A549 (cell line): Measurements from ENCODE around the gene ACP3. TPM values are rescaled to one million over a fixed set of nuclear protein-coding genes. Genes with fewer than 3 reads are reported as not detected.

ENCODE experiments used
- ATAC-seq, 2 experiments: fragments of 200-7000 bp in 1 of 2; fragments of >200 bp in 1 of 2; cut with Nextera tagmentation in 1 of 2; cut with Tn5 transposase in 1 of 2; 3 replicates each; pipeline versions ENCODE4 v1.8.0 to v1.9.1; 2018 to 2020; ENCODE audit warnings: mild to moderate bottlenecking in 1 of 2, moderate library complexity in 1 of 2
- CTCF ChIA-PET: fragments of 300-600 bp; sonication (Branson Sonifier 250); formaldehyde crosslinking; extraction: SDS; loops from one replicate; lab custom pipeline; 2021; ENCODE audit warnings: antibody characterized with exemption, inconsistent platforms; lab: Yijun Ruan, JAX
- POLR2A ChIA-PET: fragments of 350-600 bp; formaldehyde crosslinking; extraction: SDS; loops from one replicate; lab custom pipeline; 2021; ENCODE audit warnings: antibody characterized with exemption, inconsistent platforms; lab: Yijun Ruan, JAX
- DNase-seq, 2 experiments: peaks; one replicate each; pipeline versions ENCODE4 v3.0.0 to v3.0.0-alpha.2; 2011 to 2016; ENCODE audit warnings: low read depth in 1 of 2, low spot score in 1 of 2
- FAIRE-seq: peaks from 2 replicates; lab custom pipeline; 2011; peaks lifted over from hg19 to GRCh38; lab: Jason Lieb, UNC
- H3K27ac ChIP-seq, 2 experiments: fragments of >200 bp; sonication (Bioruptor Twin); formaldehyde crosslinking; 3 replicates each; pipeline ENCODE4 v1.5.1; 2016 to 2017
- H3K4me1 ChIP-seq: fragments of >200 bp; sonication (Bioruptor Twin); formaldehyde crosslinking; 3 replicates; pipeline ENCODE4 v1.6.1; 2016
- H3K4me2 ChIP-seq: fragments of >200 bp; sonication (Bioruptor Twin); formaldehyde crosslinking; 3 replicates; pipeline ENCODE4 v1.6.1; 2016
- H3K4me3 ChIP-seq: fragments of >200 bp; sonication (Bioruptor Twin); formaldehyde crosslinking; 3 replicates; pipeline ENCODE4 v1.5.1; 2016
- H3K9me3 ChIP-seq: fragments of >200 bp; sonication (Bioruptor Twin); formaldehyde crosslinking; 3 replicates; pipeline ENCODE4 v1.6.1; 2016
- ATOH8 ChIP-seq: fragments of 250-450 bp; sonication (Bioruptor Pico); IDR thresholded peaks from 2 replicates; pipeline ENCODE4 v1.5.0; 2020; ENCODE audit warnings: low read depth, mild to moderate bottlenecking, moderate library complexity
- BCL3 ChIP-seq: fragments of >200 bp; sonication (Bioruptor Twin); formaldehyde crosslinking; IDR thresholded peaks from 3 replicates; pipeline ENCODE4 v1.6.1; 2016
- CBX2 ChIP-seq: fragments of 200-600 bp; sonication (generic); IDR thresholded peaks from 2 replicates; pipeline ENCODE4 v1.6.1; 2016; ENCODE audit warnings: low read depth, mild to moderate bottlenecking, borderline replicate concordance
- FOXS1 ChIP-seq: fragments of 250-450 bp; sonication (Bioruptor Pico); IDR thresholded peaks from 2 replicates; pipeline ENCODE4 v1.5.0; 2020; ENCODE audit warnings: mild to moderate bottlenecking, moderate library complexity
- HDAC2 ChIP-seq: fragments of 200-600 bp; sonication (generic); IDR thresholded peaks from 2 replicates; pipeline ENCODE4 v1.6.1; 2016
- HES2 ChIP-seq: fragments of >200 bp; sonication (Bioruptor Twin); formaldehyde crosslinking; IDR thresholded peaks from 2 replicates; pipeline ENCODE4 v1.6.1; 2016
- HEYL ChIP-seq: fragments of 250-450 bp; sonication (Bioruptor Pico); IDR thresholded peaks from 2 replicates; pipeline ENCODE4 v1.8.0; 2021; ENCODE audit warnings: mild to moderate bottlenecking, moderate library complexity
- HOXB13 ChIP-seq: fragments of 250-450 bp; sonication (Bioruptor Pico); IDR thresholded peaks from 2 replicates; pipeline ENCODE4 v1.5.0; 2020; ENCODE audit warnings: low read depth, mild to moderate bottlenecking, moderate library complexity
- JUN ChIP-seq, 2 experiments: fragments of >200 bp; sonication (Bioruptor Twin); formaldehyde crosslinking; IDR thresholded peaks; 2 replicates in 1 of 2; 3 replicates in 1 of 2; pipeline ENCODE4 v1.6.1; 2016 to 2017
- JUNB ChIP-seq: fragments of >200 bp; sonication (Bioruptor Twin); formaldehyde crosslinking; IDR thresholded peaks from 2 replicates; pipeline ENCODE4 v1.6.1; 2016
- KDM5A ChIP-seq: fragments of 200-600 bp; sonication (generic); IDR thresholded peaks from 2 replicates; pipeline ENCODE4 v1.6.1; 2016; ENCODE audit warnings: antibody characterized with exemption, mild to moderate bottlenecking
- MAX ChIP-seq: IDR thresholded peaks from 2 replicates; pipeline ENCODE4 v1.6.1; 2012
- MAZ ChIP-seq: fragments of 150-350 bp; IDR thresholded peaks from 2 replicates; pipeline ENCODE4 v1.6.1; 2014; ENCODE audit warnings: antibody characterized with exemption, low read depth, low read length, borderline replicate concordance
- NPAS2 ChIP-seq: fragments of 250-450 bp; sonication (Bioruptor Pico); IDR thresholded peaks from 2 replicates; pipeline ENCODE4 v1.8.0; 2022; ENCODE audit warnings: mild to moderate bottlenecking, moderate library complexity, borderline replicate concordance
- NR3C1 ChIP-seq: fragments of >200 bp; sonication (Bioruptor Twin); formaldehyde crosslinking; IDR thresholded peaks from 3 replicates; pipeline ENCODE4 v1.6.1; 2017
- RAD21 ChIP-seq, 2 experiments: fragments of >200 bp in 1 of 2; sonication (Bioruptor Twin) in 1 of 2; formaldehyde crosslinking in 1 of 2; IDR thresholded peaks in 1 of 2; conservative IDR thresholded peaks in 1 of 2; 2 replicates in 1 of 2; 3 replicates in 1 of 2; pipeline ENCODE4 v1.6.1; 2012 to 2018; ENCODE audit warnings: inconsistent platforms in 1 of 2
- RARB ChIP-seq: fragments of 250-450 bp; sonication (Bioruptor Pico); IDR thresholded peaks from 2 replicates; pipeline ENCODE4 v1.8.0; 2021; ENCODE audit warnings: mild to moderate bottlenecking, moderate library complexity
- REST ChIP-seq: fragments of 200-600 bp; sonication (generic); IDR thresholded peaks from 2 replicates; pipeline ENCODE4 v1.6.1; 2016; ENCODE audit warnings: antibody characterized with exemption, mild to moderate bottlenecking, moderate library complexity
- RFX5 ChIP-seq: fragments of 450-650 bp; IDR thresholded peaks from 2 replicates; pipeline ENCODE4 v1.7.1; 2014; ENCODE audit warnings: antibody characterized with exemption, mild to moderate bottlenecking, moderate library complexity
- SREBF2 ChIP-seq: fragments of 450-650 bp; IDR thresholded peaks from 2 replicates; pipeline ENCODE4 v1.6.1; 2014; ENCODE audit warnings: mild to moderate bottlenecking, moderate library complexity
- TFCP2L1 ChIP-seq: fragments of 250-450 bp; sonication (Bioruptor Pico); IDR thresholded peaks from 2 replicates; pipeline ENCODE4 v1.5.0; 2021; ENCODE audit warnings: mild to moderate bottlenecking
- ZC3H11A ChIP-seq: fragments of 450-650 bp; IDR thresholded peaks from 2 replicates; pipeline ENCODE4 v1.6.1; 2014; ENCODE audit warnings: antibody characterized with exemption, mild to moderate bottlenecking
- WGBS: methylation state at CpG from one replicate; pipeline ENCODE4 v1.1.6; 2017; ENCODE audit errors: missing lambda C conversion rate; 5-methylcytosine and 5-hydroxymethylcytosine counted together
- polyA plus RNA-seq, 4 experiments: library from polyadenylated mRNA; depleted of rRNA in 3 of 4; stranded (reverse); fragments of >200 nt; fragmentation: RNase III in 1 of 4; extraction: RNeasy Plus Mini Kit Qiagen cat#74134 plus additional on column Dnase treatment in 1 of 4; gene quantifications; 2 replicates in 3 of 4; 3 replicates in 1 of 4; pipeline ENCODE4 v1.2.3, GENCODE V29; 2011 to 2017

The ACP3 gene
- polyA plus RNA-seq, 2 of the 4 experiments (the other 2 are of a cell fraction) = 0.09 to 0.19 TPM

- CTCF ChIA-PET = interaction anchor here (0.6 kb wide), 1 partner anchor 166 kb away, joined by 4 read pairs; no protein-coding TSS in a partner anchor
These were observed 32.2 kb upstream of the ACP3 start for GRCh38 chr3:132284781-132285619.

GRCh38 chr3:132285620-132285945 lies 31.6 kb upstream of the ACP3 start:
- WGBS = 68% methylated on average over 2 of the region's 2 CpGs
- no peak overlapping the region for H3K27ac ChIP-seq
- DNase-seq = no peak
- ATAC-seq = no peak
- no peaks in the 10 kb centered on the region for H3K4me1 ChIP-seq
- POLR2A ChIA-PET = no interaction called here
- TF ChIP-seq REST = no peak
- no peak for TF ChIP-seq JUN (IDR thresholded peaks at IDR 0.05)
- TF ChIP-seq ATOH8 (CRISPR knock-in tag) = no peak
- CTCF ChIA-PET = no interaction called here
- H3K4me3 ChIP-seq = no peak overlapping the region
- no peaks in the 10 kb centered on the region for H3K9me3 ChIP-seq
- no peak for FAIRE-seq
- H3K4me2 ChIP-seq = no peak overlapping the region

More at GRCh38 chr3:132284781-132285619, 32.2 kb upstream of the ACP3 start:
- 86% methylated on average over 32 of the region's 32 CpGs for WGBS
- ATAC-seq (no peak), DNase-seq (no peak), FAIRE-seq (no peak)
- H3K27ac ChIP-seq = no peak overlapping the region
- no peak overlapping the region for H3K4me2 ChIP-seq
- no peaks in the 10 kb centered on the region for H3K9me3 ChIP-seq
- H3K4me3 ChIP-seq = no peak overlapping the region
- H3K4me1 ChIP-seq = no peaks in the 10 kb centered on the region
- TF ChIP-seq CBX2 (no peak), NR3C1 (no peak), MAZ (no peak), RAD21 (conservative IDR thresholded peaks at IDR 0.05 in 1 of 2, IDR thresholded peaks at IDR 0.05 in 1 of 2) (no peak), FOXS1 (CRISPR knock-in tag) (no peak), KDM5A (no peak), RARB (no peak)
- TF ChIP-seq, all 56 proteins: peak for 0
- POLR2A ChIA-PET = no interaction called here

- POLR2A ChIA-PET = no interaction called here
- Histone ChIP-seq H3K4me3 (no peak overlapping the region), H3K9me3 (no peaks in the 10 kb centered on the region), H3K27ac (no peak overlapping the region), H3K4me2 (no peak overlapping the region), H3K4me1 (peaks cover 4% of the 10 kb centered on the region; the same call in 1 of the 3 replicates)
- FAIRE-seq (no peak), DNase-seq (no peak), ATAC-seq (no peak)
- TF ChIP-seq TFCP2L1 = no peak
- no peak for TF ChIP-seq JUNB
- TF ChIP-seq JUN (IDR thresholded peaks at IDR 0.05) = no peak
- no peak for TF ChIP-seq HES2
- TF ChIP-seq HDAC2 = no peak
- no peak for TF ChIP-seq HOXB13 (CRISPR knock-in tag)
- TF ChIP-seq ZC3H11A = no peak
- no peak for TF ChIP-seq MAX
- TF ChIP-seq HEYL (CRISPR knock-in tag) = no peak
- no peak for TF ChIP-seq SREBF2
- TF ChIP-seq NPAS2 (CRISPR knock-in tag) = no peak
- TF ChIP-seq RFX5 = no peak
- no peak for TF ChIP-seq BCL3
- CTCF ChIA-PET = interaction anchor here (1.3 kb wide), 1 partner anchor 13 kb away, joined by 3 read pairs; no protein-coding TSS in a partner anchor
- 89% methylated on average over 1 of the region's 1 CpG for WGBS
These were observed 31.2 kb upstream of the ACP3 start for GRCh38 chr3:132286035-132286434.
